Measurements from ENCODE around the gene ARFGAP1. TPM values are rescaled to one million over a fixed set of nuclear protein-coding genes. Genes with fewer than 3 reads are reported as not detected.
"Not testable (repeated sequence)": the region's sequence is repeated elsewhere in the genome, so short reads cannot be mapped to it uniquely, and the experiment has no call there.

Gene ARFGAP1
- total RNA-seq, 2 donors from 2014 or later = 58.6 to 62.6 TPM

DNA sequence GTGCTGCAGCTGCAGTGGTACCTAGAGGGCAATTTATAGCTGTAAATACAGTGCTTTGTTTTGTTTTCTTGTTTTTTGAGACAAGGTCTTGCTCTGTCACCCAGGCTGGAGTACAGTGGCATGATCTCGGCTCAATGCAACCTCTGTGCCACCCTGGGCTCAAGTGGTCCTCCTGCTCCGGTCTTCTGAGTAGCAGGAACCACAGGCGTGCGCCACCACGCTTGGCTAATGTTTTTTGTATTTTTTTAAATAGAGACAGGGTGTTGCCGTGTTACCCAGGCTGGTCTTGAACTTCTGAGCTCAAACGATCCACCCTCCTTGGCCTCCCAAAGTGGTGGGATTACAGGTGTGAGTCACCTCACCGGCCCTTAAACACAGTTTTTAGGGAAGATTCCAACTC, 61.7 kb downstream of the ARFGAP1 start:
- no peak for DNase-seq (ENCODE audit: low spot score)
- intact Hi-C loops (cut with DNase I) = no loop called here

DNA sequence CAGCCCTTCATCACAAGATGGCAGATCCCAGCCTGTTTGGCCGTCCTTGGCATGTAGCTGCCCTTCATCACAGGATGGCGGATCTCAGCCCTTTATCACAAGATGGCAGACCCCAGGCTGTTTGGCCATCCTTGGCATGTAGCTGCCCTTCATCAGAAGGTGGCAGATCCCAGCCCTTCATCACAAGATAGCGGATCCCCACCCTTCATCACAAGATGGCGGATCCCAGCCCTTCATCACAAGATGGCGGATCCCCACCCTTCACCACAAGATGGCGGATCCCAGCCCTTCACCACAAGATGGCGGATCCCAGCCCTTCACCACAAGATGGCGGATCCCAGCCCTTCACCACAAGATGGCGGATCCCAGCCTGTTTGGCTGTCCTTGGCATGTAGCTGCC, 62.4 kb downstream of the ARFGAP1 start:
- intact Hi-C loops (cut with DNase I); DNase-seq (ENCODE audit: low spot score): not testable (repeated sequence)

DNA sequence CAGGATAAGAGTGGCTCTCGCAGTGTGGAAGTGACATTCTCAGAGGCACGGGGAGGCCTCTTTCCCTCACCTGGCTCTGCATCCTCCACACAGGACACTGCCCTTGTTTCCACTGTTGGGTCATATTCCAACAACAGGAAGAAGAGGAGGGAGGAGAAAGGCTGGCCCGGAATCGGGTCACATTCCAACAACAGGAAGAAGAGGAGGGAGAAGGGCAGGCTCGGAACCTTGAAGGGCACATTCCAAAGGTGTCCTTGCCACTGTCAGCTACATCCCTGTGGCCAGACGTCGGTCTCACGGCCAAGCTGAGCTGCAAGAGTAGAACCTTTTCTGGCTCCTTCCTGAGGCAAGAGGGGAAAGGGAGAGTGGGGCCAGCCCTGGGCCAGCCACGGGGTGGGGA, 63.1 kb downstream of the ARFGAP1 start:
- intact Hi-C loops (cut with DNase I) = no loop called here

DNA sequence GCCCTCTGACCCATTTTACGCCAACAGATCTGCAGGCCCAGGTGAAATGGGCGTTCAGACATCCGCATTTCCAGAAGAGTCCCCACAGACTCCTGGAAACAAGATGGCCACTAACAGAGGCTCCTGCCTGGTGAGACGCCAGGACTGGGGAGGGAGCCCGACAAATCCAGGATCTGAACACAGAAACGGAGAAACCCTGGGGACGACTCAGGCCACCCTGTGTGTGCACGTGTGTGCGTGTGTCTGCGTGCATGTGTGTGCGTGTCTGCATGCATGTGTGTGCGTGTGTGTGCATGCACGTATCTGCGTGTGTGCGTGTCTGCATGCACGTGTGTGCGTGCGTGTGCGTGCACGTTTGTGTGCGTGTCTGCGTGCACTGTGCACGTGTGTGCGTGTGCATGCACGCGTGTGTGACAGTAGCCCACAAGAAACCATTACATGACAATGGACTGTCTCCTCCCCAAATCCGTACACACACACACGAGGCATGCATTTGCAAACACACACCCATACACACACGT, 63.7 kb downstream of the ARFGAP1 start:
- intact Hi-C loops (cut with DNase I) = no loop called here

More for the DNA sequence above, 63.1 kb downstream of the ARFGAP1 start:
- no peak for DNase-seq (ENCODE audit: low spot score)

DNA sequence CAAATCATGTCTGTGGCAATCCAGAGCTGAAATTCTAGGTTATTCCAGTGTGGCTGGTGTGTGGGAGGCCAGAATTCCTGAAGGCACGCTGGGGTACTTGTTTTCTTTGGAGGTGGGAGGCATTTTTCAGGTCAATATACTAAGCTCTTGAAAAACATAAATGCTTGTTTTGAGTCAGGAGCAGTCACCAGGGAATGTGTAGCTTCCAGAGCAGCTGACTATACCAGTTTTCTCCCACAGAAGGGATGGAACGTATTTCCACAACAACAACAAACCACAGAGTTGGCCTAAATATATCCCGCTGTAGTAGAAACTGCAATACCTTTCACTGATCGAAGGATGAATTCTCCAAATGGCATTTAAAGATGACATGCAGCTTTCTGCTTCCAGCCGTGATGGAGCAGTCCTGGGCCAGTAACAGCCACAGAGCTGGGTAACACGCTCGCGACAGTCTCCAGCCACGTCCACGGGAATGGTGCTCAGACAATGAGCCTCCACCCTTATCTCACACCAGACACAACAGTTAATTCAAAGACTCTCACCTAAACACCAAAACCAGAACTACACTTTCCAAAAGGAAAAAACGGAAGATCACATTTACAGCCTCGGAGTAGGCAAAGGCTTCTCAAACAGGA, 65.3 kb downstream of the ARFGAP1 start:
- no peak for DNase-seq (ENCODE audit: low spot score)
- intact Hi-C loops (cut with DNase I) = no loop called here

More for the DNA sequence above, 63.7 kb downstream of the ARFGAP1 start:
- DNase-seq (ENCODE audit: low spot score) = no peak

Small RNA genes lying within 50 kb of the gene (microRNA-seq; reads per million reads assigned to microRNA genes)
- gene MIR3196 (ENCODE audit: borderline microRNAs expressed in 2 of 2) = 0 reads per million in 2 donors
- 0.52 to 0.65 reads per million in 2 donors for gene MIR4326 (ENCODE audit: borderline microRNAs expressed in 2 of 2)

Other genes starting within 250 kb of the ARFGAP1 start
- 10 to 100 TPM; 25.2 to 25.7 TPM for gene YTHDF1, start 56.7 kb upstream of the ARFGAP1 start, total RNA-seq
- not detected for gene BIRC7, start 36.9 kb upstream of the ARFGAP1 start, total RNA-seq
- gene NKAIN4, start 18.4 kb upstream of the ARFGAP1 start, total RNA-seq = not detected
- gene COL20A1, start 20.4 kb downstream of the ARFGAP1 start, total RNA-seq = under 1 TPM in 1 of 2 donors, not detected in 1; 0.14 TPM
- gene CHRNA4, start 88.5 kb downstream of the ARFGAP1 start, total RNA-seq = not detected
- not detected for gene KCNQ2, start 199.8 kb downstream of the ARFGAP1 start, total RNA-seq
- gene EEF1A2, start 226.3 kb downstream of the ARFGAP1 start, total RNA-seq = 1 to 10 TPM in 1 of 2 donors, under 1 TPM in 1; 0.42 to 2.6 TPM
- gene PPDPF, start 248.0 kb downstream of the ARFGAP1 start, total RNA-seq = 100 to 1,000 TPM; 172 to 331 TPM

Measured in posterior vena cava (tissue), 2 donors.